Peyer's patch (tissue), 4 donors: ENCODE measurements around the gene CSF2RB.

Experiments used
- POLR2A ChIP-seq, 2 donors: fragments of 450-650 bp; IDR thresholded peaks; one replicate each; pipeline ENCODE4 v1.5.1; 2017; ENCODE audit warnings: antibody characterized with exemption in 2 of 2, mild to moderate bottlenecking in 2 of 2, moderate library complexity in 2 of 2
- TF ChIP-seq, protein P1 (sequence below), 6 experiments: fragments of 450-650 bp in 4 of 6; fragments of 200-600 bp in 2 of 6; sonication (generic) in 1 of 6; IDR thresholded peaks; one replicate each; pipeline ENCODE4 v1.5.1; 2017 to 2019; ENCODE audit warnings: antibody characterized with exemption in 6 of 6, mild to moderate bottlenecking in 3 of 6, moderate library complexity in 1 of 6

DNA sequence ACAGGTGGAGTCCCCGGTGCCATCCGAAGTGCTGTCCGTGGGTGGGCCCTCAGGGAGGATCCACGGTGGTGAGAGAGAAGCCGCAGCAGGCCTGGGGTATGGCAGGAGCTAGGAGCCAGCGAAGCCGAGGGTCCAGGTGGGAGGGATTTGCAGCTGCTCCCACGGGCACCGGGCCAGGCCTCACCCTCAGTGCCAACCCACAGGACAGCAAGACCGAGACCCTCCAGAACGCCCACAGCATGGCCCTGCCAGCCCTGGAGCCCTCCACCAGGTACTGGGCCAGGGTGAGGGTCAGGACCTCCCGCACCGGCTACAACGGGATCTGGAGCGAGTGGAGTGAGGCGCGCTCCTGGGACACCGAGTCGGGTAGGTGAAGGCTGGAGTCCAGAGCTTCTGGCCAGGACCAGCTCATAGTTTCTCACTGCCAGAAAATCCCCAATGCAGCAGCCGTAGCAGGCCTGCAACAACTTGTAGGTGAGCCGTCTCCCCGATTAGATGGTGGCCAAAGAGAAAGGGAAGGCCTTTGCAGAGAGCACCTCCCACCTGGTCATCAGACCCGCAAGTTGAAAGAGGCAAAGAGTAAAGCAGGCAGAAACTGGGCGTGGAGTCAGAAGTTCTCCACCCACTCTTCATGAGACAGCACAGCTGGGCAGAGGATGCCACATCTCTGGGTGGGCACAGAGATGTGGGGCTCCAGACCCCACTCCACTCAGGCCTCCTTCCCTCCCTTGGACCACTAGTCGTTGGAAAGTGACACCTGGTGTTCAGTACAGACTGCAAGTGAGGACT lies 20.4 kb downstream of the CSF2RB start:
- TF ChIP-seq POLR2A (IDR thresholded peaks at IDR 0.05): no peak
- TF ChIP-seq, protein P1, sequence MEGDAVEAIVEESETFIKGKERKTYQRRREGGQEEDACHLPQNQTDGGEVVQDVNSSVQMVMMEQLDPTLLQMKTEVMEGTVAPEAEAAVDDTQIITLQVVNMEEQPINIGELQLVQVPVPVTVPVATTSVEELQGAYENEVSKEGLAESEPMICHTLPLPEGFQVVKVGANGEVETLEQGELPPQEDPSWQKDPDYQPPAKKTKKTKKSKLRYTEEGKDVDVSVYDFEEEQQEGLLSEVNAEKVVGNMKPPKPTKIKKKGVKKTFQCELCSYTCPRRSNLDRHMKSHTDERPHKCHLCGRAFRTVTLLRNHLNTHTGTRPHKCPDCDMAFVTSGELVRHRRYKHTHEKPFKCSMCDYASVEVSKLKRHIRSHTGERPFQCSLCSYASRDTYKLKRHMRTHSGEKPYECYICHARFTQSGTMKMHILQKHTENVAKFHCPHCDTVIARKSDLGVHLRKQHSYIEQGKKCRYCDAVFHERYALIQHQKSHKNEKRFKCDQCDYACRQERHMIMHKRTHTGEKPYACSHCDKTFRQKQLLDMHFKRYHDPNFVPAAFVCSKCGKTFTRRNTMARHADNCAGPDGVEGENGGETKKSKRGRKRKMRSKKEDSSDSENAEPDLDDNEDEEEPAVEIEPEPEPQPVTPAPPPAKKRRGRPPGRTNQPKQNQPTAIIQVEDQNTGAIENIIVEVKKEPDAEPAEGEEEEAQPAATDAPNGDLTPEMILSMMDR (IDR thresholded peaks at IDR 0.05): no peak
